HG03159 (cell line): Measurements from ENCODE around the gene RIC3.

ENCODE experiments used
- ATAC-seq: cut with Tn5 transposase; IDR thresholded peaks from one replicate; pipeline ENCODE4 v1.9.1; 2021; ENCODE audit warnings: mild to moderate bottlenecking, moderate library complexity; ENCODE audit not compliant: unreplicated experiment

RIC3 gene

DNA sequence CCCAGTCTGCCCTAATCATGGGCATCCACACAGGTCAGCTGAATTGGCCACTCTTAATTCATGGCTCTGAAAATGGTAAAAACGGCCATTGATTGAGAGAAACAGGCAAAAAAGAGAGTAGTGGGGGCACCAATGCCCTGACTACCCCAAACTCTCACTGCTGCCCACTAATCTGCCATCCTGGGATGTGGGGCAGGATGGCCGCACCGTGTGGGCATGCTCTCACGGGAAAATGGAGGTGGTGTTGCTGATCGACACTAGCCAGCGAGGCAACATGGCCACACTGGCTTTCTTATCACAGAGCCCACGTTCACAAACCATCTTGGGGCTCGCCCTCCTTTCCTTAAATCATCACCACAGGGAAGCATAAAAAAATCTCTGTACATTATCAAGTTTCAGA is 99.1 kb downstream of the RIC3 start:
- ATAC-seq, result no peak

DNA sequence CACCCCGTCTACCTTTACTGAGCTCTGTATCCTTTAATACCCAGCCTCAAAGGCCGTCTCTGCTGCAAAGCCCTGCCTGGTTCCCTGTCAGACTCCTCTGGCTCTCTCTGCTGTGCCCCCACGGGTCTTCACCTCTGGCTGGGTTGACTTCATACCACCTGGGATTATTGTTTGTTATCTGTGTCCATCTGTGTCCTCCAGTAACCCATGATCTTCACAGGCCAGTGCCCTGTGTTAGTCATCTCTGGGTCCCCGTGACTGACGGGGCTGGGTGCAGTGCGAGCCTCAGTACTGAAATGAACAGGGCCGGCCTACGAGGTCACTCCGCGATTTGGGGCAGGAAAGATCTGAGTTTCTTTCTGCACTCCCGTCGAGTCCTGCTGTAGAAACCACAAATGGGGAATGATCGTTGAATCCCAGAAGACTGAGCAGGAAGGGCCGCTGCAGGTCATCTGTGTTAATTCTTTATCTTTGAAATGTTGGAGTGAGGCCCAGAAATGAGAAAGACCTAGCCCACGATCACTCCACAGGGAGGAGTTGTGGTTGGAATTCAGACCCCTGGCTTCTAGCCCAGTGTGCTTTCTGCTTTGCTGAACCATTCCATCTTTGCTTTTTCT is 100.1 kb downstream of the RIC3 start:
- ATAC-seq, result no peak

DNA sequence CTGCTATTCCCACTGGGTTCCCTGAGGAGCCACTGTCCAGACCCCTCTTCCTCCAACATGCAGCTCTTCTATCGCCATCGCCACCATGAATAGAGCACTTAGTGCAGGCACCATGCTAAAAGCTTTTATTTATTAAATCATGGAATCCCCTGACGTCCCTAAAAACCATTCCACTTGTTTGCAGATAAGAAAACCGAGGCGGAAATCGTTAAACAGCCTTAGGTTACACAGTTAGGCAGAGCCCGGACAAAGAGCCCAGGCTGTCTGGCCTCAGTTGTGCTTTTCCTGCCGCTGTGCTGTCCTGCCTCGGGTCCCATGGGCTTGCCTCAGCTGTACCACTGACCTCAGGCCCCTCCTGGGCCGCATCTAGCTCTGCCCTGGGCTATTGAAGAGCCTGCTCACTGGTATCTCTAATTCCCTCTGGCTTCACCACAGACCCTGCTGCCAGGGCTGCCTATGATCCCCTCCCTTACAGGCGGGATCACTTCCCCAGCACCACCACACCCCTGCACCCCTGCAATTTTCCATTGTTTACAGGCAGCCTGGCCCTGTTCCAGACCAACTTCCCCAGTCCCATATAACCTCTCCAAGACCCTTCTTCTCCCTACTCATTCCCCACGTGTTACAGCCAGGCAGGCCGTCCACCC is 100.8 kb downstream of the RIC3 start:
- ATAC-seq, result no peak

DNA sequence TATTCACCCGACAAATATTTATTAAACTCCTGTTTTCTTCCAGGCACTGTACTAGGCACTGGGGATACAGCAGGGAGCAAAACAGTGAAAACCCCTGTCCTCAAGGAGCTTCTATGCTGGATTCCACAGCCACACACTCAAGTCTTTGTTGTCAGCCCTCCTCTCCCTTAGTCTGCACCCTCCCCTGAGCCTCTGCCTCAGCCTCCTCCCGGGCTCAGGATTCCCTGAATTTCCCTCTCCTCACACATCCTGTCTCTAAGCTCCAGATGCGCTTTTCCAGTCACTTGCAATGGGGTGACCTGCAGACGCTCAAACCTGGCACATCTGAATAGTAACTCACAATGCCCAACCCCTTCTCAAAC is 101.3 kb downstream of the RIC3 start:
- no peak for ATAC-seq

DNA sequence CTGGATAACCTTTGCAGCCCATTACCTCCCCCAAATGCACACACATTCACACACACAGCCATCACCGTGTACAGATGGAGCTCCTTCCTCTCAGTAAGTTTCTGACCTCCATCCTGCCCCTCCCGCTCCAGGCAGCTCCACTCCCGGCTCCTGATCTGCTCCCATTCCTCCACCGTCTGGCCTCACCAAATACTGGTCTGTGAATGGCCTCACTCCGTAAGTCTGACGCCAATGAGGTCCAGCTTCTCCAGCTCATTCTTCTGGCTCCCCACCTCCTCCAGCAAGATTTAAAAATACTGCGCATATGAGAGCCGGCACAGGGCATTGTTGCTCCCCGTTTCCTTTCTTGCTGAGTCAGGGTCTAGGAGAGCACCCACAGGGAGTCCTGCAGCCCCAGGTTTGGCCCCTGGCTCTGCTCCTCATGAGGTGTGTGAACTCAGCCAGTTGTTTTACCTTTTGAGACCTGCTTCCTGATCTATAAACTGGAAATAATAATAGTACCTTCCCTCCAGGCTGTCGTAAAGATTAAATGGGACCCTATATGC is 101.8 kb downstream of the RIC3 start:
- no peak for ATAC-seq

DNA sequence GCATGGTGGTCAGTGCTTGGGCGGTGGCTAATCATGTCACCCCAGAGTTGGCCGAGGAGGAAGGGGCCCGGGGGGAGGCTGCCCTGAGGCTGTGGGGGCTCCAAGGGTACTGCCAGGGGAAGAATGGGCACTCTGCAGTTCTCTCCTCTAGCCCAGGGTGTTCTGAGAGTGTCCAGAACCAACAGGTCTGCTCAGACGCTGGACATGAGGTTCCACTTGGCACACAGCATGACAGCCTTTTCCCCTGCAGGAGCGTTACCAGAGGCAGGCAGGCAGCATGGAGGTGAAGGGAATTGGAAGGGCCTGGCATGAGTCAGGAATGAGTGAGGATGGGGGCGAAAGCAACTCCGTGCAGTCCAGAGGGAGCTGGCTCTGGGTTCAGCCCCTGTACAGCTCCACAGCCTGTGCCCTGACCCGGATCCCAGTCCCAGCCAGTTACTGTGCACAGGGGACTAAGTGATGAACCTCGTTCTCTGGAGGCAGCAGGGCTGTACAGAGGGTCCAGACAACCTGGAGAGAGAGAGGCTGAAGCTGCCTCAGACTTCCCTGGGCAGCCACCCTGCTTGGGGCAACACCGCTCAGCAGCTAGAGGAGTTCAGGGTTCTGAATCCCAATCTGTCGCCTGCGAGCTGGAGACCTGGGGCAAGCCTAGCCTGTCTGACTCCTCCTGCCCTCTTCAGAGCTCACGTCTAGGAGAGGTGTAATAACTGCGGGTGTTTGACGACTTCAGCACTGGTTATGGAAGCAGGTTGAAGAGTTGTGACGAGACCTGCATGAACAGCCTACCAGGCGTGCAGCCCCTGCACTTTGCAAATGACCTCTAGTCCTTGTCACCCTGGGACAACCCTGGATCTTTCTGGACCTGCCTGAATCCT is 102.6 kb downstream of the RIC3 start:
- no peak for ATAC-seq

DNA sequence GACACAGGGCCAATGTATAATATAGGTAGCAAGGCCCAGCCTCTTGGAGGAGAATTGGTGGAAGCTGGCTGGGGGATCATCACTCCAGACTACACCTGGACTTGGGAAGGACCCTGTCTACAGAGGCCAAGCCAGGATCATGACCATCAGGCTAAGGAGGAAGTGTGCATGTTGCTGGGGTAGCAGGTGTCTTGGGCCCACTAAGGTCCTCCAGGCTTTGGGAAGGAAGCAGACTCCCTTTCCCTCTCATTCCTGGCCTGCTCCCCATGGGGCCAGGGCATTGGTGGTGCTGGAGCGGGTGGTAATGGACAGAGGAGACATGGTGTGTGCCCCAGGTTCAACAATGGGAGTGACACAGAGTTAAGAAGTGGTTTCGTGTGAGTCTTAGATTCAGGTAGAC is 103.8 kb downstream of the RIC3 start:
- ATAC-seq, result no peak

DNA sequence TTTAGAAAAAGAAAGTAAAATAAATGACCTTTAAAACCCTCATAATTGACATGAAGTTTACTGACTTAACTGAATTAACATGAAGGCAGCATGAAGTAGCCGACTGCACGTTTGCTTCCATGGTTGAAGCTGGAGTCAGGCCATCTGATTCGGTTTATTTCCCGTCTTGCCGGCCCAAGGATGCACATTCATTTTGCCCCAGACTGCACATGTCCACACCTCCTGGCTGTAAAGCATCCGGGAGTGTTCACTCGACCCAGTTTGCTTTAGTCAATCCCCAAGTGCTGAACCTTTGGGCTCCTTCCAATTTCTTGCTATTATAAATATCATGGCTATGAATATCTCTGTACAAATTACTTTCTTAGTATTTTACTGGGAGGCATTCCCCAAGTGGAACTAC is 105.5 kb downstream of the RIC3 start:
- no peak for ATAC-seq

DNA sequence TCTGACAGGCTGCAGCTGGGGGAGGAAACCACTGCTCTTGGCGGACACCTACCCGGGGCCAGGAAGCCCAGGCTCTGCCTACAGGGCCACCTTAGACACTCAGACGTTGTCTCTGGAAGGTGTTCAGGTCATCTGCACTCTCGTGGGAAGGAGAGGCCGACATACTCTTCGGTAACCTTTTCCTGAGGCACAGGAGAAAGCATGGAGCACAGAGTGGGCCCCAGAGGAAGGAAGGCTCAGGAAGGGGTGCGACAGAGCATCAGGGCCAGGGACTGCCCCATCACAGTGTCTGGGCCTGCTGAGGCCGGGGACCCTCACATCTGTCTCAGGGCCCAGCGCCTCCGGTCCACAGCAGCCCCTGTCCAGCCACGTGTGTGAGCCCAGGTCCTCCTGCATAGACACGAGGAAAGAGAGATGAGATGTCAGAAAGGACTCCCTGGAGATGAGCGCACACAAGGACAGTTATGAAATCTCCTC is 106.0 kb downstream of the RIC3 start:
- no peak for ATAC-seq

DNA sequence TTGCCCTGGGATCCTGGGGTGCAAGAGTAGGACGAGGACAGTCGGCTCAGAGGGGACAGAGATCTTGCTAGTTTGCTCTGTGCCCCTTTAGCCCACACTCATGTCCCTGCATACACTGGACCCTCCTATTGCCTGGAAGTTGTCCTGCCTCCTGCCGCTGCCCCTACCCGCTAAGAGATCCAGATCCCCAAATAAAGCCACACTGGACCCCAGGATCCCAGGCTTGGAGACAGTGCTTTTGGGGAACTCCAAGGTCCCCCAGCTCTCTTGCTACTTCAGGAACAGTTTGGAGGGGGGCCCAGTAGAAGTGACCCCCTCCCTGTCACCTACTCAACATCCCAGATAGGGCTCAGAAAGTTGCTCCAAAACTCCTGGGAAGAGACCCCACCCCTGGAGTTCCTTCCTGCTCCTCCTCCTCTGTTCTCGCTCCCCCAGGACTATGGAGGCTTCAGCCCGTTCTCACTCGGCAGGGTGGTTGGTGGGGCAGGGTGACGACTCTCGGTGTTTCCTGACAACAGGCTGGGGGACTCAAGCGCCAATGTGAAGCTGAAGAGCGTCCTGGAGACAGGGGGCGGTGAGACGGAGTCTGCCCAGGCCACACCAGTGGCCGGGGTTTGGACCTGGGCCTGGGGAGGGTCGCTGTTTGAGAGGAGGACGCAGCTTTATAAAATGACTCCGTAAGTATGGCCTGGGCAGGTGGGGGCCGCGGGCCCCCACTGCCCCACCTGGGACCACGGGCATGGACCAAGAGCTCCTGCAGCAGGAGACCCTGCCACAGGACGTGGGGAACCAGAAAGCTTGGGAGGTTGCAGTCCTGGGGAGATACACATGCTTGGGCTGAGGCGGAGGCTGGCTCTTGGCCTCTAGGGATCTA is 107.0 kb downstream of the RIC3 start:
- no peak for ATAC-seq

DNA sequence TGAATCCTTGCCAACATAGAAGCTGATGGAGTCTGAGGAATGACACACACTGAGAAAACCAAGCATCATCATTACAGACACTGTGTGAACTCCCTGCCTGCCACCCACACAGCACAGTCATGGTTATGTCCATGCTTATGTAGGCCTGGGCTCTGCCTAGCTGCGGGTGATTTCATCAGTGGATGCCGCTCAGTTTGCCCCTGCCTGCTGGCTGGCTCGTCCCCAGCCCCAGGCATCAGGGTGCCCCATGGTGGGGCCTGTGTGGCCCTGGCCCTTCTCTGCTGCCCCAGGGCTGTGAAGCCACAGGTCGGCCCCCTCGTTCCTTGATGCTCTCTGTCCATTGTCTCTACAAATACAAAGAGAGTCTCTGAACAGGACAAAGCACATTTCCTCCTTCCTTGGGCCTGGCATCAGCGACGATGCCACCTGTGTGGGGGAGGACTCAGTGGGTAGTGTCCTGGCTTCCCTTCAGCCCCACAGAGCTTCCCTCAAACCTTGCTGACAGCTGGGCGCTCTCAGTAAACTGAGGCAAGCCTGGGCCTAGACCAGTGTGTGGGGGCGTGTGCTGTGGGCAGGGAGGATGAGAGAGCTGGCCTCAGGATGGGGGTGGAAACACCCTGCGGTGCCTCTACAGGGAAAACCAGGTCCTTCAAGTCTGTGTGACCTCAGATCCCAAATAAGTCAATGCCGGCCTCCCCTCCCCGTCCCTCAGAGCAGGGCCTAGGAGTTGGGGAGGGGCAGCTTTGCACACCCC is 107.8 kb downstream of the RIC3 start:
- ATAC-seq, result no peak

DNA sequence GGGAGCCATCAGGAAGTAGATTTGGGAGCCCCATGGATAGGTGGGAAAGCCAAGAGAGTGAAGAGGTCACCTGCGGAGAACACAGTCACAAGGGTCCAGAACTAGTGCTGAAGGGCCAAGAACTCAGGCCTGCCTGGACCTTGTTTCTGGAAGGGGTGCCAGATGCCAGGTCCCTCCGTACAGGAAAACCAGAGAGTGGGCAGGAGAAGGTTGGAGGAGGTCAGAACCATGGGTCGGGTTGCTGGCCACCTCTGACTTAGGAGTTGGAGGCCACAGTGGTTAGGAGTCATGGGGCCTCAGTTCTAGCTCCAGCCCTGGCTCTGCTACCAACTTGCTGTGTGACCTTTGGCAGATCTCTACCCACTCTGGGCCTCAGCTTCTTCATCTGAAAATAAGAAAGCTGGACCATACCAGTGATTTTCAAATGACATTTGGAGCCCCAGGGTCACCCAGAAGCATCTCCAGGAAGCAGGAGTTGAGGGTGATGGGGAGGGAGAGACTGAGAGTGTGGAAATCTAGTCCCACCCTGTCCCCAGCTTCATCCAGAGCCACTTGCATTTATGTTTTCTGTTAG is 108.6 kb downstream of the RIC3 start:
- ATAC-seq, result no peak

DNA sequence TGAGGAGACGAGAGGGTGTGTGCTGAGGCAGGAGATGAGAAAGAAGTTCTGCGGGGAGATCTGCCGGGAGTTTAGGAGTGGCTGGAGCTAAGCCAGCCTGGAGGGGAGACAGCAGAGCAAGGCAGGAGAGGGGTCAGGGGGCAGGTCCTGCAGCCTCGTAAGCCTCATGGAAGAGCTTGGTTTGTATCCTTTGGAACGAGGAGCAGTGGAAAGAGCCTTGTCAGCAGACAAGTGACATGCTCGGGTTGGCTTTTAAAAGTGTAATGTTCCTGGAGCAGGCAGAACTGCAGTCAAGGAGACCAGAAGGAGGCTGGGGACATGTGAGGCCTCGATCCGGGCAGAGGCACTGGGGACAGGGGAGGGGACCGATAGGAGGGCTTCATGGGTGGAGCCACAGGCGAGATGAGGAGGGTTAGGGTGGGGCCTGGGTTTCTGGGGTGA is 109.2 kb downstream of the RIC3 start:
- no peak for ATAC-seq

DNA sequence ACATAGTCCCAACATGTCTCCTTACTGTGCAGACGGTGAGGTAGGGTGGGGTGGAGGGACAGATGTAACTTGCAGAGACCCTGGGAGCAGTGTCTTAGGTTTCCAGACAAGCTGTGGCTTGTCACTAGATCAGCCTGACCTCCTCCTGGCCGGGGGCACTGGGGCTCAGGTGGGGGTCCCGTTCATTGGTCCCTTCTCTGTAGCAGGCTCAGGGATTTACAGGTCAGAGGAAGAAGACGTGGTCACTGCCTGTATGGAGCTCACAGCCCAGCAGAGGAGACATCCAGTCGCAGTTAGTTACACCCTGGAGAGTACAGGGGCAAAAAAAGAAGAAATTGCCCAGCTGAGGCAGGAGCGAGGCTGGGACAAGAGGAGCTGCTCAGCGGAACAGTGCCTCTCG is 109.8 kb downstream of the RIC3 start:
- no peak for ATAC-seq

DNA sequence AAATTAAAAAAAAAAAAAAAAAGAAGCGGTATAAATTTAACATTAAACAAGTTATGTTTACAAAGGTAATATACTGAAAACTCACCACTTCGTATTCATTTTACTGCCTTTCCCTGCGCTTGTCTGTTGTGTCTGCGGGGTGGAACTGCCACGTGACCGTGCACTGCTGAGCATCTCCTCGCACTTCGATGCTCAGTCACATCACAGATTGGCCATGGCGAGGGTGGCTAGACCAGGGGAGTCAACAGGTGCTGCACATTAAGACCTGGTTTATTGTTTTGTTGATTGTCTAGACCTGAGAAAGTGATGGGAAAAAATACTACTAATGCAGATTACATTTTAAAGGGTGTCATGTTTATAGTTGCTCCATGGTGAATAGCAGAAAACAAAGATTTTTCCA is 110.6 kb downstream of the RIC3 start:
- ATAC-seq, result no peak

DNA sequence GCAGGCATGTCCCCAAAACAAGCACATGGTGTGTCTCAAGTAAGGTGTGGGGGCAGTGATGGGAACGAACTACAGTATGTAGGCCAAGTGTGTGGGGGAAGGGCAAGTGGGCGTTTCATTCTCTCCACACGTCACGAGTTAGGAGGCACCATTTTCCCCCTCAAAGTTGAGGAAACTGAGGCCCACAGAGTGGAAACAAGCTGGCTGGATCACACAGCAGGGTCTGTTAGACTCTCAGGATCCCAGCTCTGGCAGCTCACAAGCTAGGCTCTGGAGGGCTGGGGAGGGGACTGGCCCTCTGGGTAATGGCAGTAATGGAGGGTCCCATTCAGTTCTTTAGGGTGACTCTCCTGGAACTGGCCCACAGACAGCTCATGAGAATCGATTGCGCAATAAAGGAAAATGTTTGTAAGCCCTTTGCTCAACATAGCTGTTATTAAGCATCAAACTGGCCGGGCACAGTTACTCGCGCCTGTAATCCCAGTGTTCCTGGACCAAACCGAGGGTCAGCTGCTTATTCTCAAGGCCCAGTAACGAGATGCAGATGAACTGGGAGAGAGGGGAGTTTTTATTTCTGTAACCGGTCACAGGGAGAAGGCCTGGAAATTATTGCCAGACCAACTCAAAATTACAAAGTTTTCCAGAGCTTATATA is 111.9 kb downstream of the RIC3 start:
- no peak for ATAC-seq
